Measurements from ENCODE around the gene OR4D2. TPM values are rescaled to one million over a fixed set of nuclear protein-coding genes. Genes with fewer than 3 reads are reported as not detected.

OR4D2 gene
- total RNA-seq, 1 experiment from 2014 or later: not detected

DNA sequence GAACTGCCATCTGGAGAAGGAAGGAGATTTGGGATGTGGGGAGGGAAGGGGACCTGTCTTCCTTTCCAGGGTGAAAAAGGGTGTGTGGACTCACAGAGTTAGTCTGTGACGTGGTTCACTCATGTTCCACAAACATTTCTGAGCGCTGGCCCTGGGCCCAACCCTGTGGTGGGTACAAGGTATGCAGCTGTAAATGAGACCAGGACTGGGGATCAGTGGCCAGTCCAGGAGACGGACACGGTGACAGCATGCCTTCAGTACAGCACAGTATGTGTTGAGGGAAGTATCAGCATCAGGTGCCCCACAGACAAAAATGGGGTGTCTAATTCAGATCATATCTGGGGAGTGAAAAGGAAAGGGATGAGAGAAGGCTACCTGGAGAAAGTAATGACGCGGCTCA is 20.3 kb downstream of the OR4D2 start:
- no peak overlapping the region for H3K4me3 ChIP-seq (ENCODE audit: insufficient read depth, low read depth, low read length)
- no peaks in the 10 kb centered on the region; the same call in 1 of the 2 replicates for H3K27me3 ChIP-seq (ENCODE audit: control insufficient read depth, insufficient read depth, low read length)
- DNase-seq: no peak
- no peaks in the 10 kb centered on the region for H3K36me3 ChIP-seq (replicated peaks; ENCODE audit: control insufficient read depth, insufficient read depth, low read length)

DNA sequence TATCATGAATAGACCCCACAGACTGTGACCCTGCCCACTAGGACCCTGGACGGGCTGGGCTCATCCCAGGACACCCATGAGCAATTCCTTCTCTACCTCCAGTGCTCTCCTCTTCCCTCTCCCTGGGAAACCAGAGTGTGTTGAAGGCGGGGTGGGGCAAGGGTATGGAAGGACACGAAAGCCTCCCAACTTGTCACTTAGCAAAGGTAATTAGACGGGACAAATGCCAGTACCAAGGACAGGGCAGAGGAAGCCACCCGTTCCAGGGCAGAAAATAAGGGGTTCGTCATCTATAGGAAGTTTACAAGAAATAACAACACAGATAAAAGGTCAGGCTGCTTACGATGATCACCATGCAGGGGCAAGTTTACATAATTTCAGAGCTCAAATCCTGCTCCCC is 20.9 kb downstream of the OR4D2 start:
- H3K4me3 ChIP-seq (ENCODE audit: insufficient read depth, low read depth, low read length): no peak overlapping the region
- DNase-seq: no peak

DNA sequence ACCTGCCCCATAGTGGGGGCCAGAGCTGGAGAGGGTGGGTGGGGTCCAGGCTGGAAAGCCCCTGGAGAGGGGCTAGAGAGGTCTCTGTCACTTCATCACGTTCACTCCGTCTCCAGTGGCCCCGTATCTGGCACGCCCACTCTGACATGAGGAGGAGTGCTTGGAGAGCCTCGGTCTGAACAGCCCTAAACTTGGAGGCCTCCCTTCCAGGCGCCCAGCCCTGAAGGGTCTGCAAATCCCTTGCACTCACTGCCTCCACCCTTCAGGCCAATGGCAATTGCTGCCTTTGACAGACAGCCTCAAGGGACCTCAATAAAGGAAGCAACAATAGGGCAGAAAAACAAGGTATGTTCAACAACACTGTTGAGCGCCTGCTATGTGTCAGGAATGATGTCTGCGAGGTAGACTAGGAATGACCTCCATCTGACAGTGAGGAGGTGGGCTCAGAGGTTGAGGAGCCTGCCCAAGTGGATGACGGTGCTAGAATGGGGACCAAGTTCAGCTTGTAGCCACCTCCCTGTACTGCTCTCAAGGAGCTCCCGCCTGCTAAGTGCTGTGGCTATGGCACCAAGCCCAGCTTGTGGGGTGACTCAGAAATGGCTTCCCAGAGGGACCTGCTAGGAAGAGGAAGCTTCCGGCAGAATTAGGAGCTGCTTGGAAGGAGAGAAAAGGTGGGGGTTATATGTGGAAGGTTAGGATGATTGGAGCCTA is 22.8 kb downstream of the OR4D2 start:
- no peaks in the 10 kb centered on the region for H3K36me3 ChIP-seq (replicated peaks; ENCODE audit: control insufficient read depth, insufficient read depth, low read length)
- no peak overlapping the region for H3K4me3 ChIP-seq (ENCODE audit: insufficient read depth, low read depth, low read length)
- no peak for DNase-seq
- H3K27me3 ChIP-seq (ENCODE audit: control insufficient read depth, insufficient read depth, low read length): no peaks in the 10 kb centered on the region; the same call in 1 of the 2 replicates

More for the DNA sequence above, 20.9 kb downstream of the OR4D2 start:
- no peaks in the 10 kb centered on the region for H3K36me3 ChIP-seq (replicated peaks; ENCODE audit: control insufficient read depth, insufficient read depth, low read length)
- H3K27me3 ChIP-seq (ENCODE audit: control insufficient read depth, insufficient read depth, low read length): no peaks in the 10 kb centered on the region; the same call in 1 of the 2 replicates

DNA sequence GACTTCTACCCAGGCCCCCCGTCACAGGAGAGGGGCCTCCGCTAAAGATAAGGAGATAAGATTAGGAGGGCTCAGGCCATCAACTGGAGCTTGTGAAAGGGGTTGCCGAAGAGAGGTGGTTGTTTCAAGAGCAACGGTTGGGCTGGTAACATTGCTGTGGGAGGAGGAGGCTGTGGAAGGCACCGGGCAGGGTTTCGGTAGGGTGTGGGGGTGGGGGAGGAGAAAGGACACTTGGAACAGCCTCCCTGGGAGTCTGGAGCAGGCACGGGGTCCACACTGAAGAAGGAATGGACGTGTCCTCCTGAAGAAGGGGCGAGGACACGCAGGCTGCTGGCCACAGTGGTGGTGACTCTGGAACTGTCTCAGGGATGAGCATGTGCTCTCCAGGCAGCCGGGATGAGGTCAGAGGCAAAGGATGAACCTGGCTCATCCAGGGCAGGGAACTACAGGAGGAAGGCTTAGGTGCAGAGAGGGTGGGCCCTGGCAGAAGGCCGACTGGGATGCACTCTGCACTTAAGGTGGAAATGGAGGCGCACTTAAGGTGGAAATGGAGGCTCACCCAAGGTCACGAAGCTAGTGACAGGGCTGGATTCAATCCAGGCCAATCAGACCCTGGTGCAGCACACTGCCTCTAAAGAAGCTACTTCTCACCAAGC is 24.6 kb downstream of the OR4D2 start:
- Histone ChIP-seq H3K27me3 (ENCODE audit: control insufficient read depth, insufficient read depth, low read length) (no peaks in the 10 kb centered on the region; the same call in 1 of the 2 replicates), H3K36me3 (replicated peaks; ENCODE audit: control insufficient read depth, insufficient read depth, low read length) (no peaks in the 10 kb centered on the region), H3K4me3 (ENCODE audit: insufficient read depth, low read depth, low read length) (no peak overlapping the region)
- peak; percentile 41 for DNase-seq

DNA sequence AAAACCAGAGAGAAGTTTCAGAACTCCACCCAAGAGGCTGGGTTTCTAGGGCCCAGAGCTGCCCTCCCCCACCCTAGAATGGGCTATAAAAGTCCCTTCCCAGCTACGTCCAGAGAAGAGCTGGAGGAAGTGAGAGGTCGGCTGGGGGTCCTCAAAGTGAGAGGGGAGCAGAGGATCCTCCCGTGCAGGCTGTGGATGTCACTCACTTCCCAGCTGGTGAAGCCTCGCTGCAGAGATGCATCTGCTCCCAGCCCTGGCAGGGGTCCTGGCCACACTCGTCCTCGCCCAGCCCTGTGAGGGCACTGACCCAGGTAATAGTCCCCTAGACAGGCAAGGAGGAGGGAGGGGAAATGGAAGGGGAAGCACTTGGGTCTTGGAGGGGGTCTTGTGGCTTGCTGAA is 25.8 kb downstream of the OR4D2 start, which contains the start of gene EPX:
Gene EPX (plus strand): TSS at position 115 of the 400 bp plus-strand sequence. CDS start 121 bp downstream, at position 236.
- Histone ChIP-seq H3K36me3 (replicated peaks; ENCODE audit: control insufficient read depth, insufficient read depth, low read length) (no peaks in the 10 kb centered on the region), H3K4me3 (ENCODE audit: insufficient read depth, low read depth, low read length) (no peak within 1 kb of the TSS), H3K27me3 (ENCODE audit: control insufficient read depth, insufficient read depth, low read length) (no peaks in the 10 kb centered on the region)
- DNase-seq: peak; percentile 43

DNA sequence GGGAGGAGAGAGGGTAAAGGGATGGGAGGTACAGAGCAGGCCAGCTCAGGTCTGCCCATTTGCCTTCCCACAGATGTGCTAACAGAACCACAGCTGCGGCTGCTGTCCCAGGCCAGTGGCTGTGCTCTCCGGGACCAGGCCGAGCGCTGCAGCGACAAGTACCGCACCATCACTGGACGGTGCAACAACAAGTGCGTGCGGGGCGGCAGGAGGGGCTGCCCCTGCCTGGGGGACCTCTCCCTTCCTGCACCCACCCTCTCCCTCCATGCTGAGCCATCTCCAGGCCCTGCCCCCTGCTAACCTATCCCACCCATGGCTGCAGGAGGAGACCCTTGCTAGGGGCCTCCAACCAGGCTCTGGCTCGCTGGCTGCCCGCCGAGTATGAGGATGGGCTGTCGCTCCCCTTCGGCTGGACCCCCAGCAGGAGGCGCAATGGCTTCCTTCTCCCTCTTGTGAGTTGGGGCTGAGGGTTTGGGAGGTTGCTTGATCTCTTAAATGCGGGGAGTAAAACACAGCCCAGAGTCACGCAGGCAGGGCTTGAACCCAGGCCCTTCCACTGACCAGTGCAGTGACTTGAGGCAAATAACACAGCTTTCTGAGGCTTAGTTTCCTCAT is 27.0 kb downstream of the OR4D2 start:
- DNase-seq: peak; percentile 84
- no peak overlapping the region for H3K4me3 ChIP-seq (ENCODE audit: insufficient read depth, low read depth, low read length)
- H3K36me3 ChIP-seq (replicated peaks; ENCODE audit: control insufficient read depth, insufficient read depth, low read length): no peaks in the 10 kb centered on the region
- H3K27me3 ChIP-seq (ENCODE audit: control insufficient read depth, insufficient read depth, low read length): no peaks in the 10 kb centered on the region; the same call in 1 of the 2 replicates

DNA sequence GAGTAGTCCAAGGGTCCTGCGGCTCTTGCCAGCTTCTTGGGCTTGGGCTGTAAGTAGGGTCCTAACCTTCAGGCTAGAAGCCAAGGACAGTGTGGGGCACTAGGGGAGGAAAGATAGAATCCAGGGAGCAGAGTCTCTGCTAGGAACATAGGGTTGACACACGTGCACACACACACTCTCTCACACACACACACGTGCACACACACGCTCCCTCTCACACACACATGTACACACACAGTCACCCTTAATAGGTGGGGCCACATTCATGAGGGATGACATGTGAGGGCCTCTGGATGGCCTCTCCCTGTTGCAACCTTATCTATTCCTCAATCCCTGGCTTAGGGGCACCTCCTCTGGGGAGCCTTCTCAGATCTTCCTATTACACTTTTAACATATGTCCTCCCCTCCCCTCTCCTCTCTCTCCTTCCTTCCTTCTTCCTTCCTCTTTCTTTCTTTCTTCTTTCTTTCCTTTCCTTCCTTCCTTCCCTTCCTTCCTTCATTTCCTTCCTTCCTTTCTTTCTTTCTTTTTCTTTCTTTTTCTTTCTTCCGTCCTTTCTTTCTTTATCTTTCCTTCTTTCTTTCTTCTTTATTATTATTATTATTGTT is 28.8 kb downstream of the OR4D2 start:
- no peak for DNase-seq
- peaks cover 2% of the 10 kb centered on the region; the same call in 1 of the 2 replicates for H3K27me3 ChIP-seq (ENCODE audit: control insufficient read depth, insufficient read depth, low read length)
- H3K36me3 ChIP-seq (replicated peaks; ENCODE audit: control insufficient read depth, insufficient read depth, low read length): no peaks in the 10 kb centered on the region
- no peak overlapping the region for H3K4me3 ChIP-seq (ENCODE audit: insufficient read depth, low read depth, low read length)

DNA sequence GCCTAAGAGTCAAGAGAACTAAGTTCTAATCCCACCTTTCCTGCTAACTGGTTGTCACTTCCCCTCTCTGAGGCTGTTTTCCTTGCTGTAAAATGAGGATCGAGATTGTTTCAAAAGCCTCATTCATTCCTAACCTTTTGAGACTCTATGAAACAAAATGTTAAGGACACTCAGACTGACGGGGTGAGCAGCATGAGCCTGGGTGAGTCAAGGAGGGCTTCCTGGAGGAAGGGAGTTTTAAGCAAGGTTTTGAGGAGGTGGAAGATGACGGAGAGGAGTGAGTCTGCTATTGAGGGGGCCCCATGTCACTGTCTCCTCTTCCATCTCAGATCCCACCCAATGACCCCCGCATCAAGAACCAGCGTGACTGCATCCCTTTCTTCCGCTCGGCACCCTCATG is 29.8 kb downstream of the OR4D2 start:
- Histone ChIP-seq H3K27me3 (ENCODE audit: control insufficient read depth, insufficient read depth, low read length) (peaks cover 2% of the 10 kb centered on the region; the same call in 1 of the 2 replicates), H3K4me3 (ENCODE audit: insufficient read depth, low read depth, low read length) (no peak overlapping the region), H3K36me3 (replicated peaks; ENCODE audit: control insufficient read depth, insufficient read depth, low read length) (no peaks in the 10 kb centered on the region)
- no peak for DNase-seq

DNA sequence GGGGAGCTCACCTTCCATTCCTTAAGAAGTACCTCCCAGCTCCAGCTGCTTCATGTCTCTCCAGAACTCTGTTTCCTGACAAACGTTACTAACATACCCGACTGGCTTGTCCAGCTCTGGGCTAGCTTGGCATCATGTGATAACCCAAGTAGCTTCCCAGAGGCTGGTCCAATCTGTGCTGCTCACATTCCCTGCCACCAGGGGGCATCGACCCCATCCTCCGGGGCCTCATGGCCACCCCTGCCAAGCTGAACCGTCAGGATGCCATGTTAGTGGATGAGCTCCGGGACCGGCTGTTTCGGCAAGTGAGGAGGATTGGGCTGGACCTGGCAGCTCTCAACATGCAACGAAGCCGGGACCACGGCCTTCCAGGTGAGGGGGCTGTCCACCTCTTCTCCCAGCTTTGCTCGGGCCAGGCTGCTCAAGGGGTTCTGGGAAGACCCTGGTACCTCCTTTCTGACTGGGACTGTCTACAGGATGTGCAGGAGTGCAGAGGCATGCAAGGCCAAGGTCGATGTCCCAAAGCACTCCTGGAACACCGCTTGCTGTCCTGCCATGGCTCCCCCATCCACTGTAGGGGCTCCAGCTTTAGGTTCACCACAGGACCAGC is 33.3 kb downstream of the OR4D2 start:
- peak; percentile 89 for DNase-seq
- Histone ChIP-seq H3K36me3 (replicated peaks; ENCODE audit: control insufficient read depth, insufficient read depth, low read length) (no peaks in the 10 kb centered on the region), H3K4me3 (ENCODE audit: insufficient read depth, low read depth, low read length) (no peak overlapping the region), H3K27me3 (ENCODE audit: control insufficient read depth, insufficient read depth, low read length) (peaks cover 2% of the 10 kb centered on the region; the same call in 1 of the 2 replicates)

DNA sequence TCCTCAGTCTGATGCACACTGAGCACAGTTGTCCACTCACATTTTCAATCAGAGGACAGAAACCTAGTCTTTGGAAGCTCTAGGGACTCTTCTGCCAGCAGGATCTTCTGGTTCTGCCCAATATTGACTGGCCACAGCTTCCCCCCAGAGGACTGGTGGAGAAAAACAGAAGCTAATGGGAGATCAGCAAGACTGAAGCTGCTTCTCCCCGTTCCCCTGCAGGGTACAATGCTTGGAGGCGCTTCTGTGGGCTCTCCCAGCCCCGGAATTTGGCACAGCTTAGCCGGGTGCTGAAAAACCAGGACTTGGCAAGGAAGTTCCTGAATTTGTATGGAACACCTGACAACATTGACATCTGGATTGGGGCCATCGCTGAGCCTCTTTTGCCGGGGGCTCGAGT is 36.1 kb downstream of the OR4D2 start:
- DNase-seq: peak; percentile 51
- H3K27me3 ChIP-seq (ENCODE audit: control insufficient read depth, insufficient read depth, low read length): peaks cover 2% of the 10 kb centered on the region; the same call in 1 of the 2 replicates
- peaks cover 2% of the 10 kb centered on the region for H3K36me3 ChIP-seq (replicated peaks; ENCODE audit: control insufficient read depth, insufficient read depth, low read length)
- H3K4me3 ChIP-seq (ENCODE audit: insufficient read depth, low read depth, low read length): no peak overlapping the region

DNA sequence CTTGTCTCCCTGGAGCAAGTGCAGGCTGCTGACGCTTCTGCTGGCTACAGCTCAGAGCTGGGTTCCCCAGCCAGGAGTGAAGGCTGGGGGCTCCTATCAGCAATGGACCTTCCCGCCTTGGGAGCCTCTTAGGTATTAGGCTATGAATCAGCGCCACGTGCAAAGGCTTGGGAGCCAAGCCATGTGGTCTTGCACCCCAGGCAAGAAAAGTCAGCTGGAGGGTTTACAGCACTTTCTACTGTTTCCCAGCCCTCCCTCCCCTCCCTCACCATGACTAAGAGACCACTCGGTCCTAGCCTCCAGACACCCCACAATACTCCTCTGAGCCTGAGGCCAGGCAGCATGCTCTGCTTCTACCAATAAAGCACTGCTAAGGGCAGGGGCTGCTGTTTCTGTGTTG is 38.0 kb downstream of the OR4D2 start:
- Histone ChIP-seq H3K36me3 (replicated peaks; ENCODE audit: control insufficient read depth, insufficient read depth, low read length) (peaks cover 7% of the 10 kb centered on the region), H3K4me3 (ENCODE audit: insufficient read depth, low read depth, low read length) (no peak overlapping the region), H3K27me3 (ENCODE audit: control insufficient read depth, insufficient read depth, low read length) (peaks cover 2% of the 10 kb centered on the region; the same call in 1 of the 2 replicates)
- DNase-seq: no peak

DNA sequence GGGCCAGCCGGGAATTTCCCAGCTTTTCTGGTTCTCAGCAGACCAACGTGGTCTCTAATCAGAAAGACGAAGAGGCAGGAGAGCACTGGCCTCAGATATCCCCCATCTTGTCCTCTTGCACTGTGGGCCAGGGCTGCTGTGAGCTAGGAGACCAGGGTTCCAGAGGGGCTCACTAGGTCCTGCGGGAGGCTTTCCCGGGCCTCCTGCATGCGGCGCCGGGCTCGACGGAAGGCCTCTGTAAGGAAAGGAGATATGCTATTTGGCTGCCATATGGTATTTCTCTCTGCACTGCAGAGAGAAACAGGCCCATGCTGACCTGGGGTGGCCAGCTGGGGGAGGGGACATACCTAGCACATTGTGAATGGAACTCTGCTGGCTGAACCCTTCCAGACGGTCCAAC is 39.2 kb downstream of the OR4D2 start:
- H3K4me3 ChIP-seq (ENCODE audit: insufficient read depth, low read depth, low read length): no peak overlapping the region
- H3K27me3 ChIP-seq (ENCODE audit: control insufficient read depth, insufficient read depth, low read length): no peaks in the 10 kb centered on the region; the same call in 1 of the 2 replicates
- DNase-seq: peak; percentile 17
- H3K36me3 ChIP-seq (replicated peaks; ENCODE audit: control insufficient read depth, insufficient read depth, low read length): peaks cover 9% of the 10 kb centered on the region

DNA sequence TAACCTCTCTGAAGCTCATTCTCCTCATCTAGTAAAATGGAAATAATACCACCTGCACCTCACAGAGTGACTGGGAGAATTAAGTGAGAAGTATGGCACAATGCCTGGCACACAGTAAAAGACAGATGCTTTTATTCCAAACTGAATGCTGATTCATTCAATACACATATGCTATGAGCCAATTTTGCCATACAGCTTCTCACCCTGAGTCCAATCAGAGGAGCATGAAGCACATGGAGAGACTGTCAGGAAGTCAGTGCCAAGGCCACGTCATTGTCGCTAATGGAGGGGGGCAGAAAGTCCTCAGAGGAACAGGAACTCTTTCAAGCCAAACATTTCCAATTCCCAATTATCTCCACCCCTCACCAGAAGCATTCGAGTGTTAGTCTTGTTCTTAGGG is 40.7 kb downstream of the OR4D2 start:
- DNase-seq: no peak
- H3K4me3 ChIP-seq (ENCODE audit: insufficient read depth, low read depth, low read length): no peak overlapping the region
- H3K36me3 ChIP-seq (replicated peaks; ENCODE audit: control insufficient read depth, insufficient read depth, low read length): peaks cover 10% of the 10 kb centered on the region
- no peaks in the 10 kb centered on the region for H3K27me3 ChIP-seq (ENCODE audit: control insufficient read depth, insufficient read depth, low read length)

DNA sequence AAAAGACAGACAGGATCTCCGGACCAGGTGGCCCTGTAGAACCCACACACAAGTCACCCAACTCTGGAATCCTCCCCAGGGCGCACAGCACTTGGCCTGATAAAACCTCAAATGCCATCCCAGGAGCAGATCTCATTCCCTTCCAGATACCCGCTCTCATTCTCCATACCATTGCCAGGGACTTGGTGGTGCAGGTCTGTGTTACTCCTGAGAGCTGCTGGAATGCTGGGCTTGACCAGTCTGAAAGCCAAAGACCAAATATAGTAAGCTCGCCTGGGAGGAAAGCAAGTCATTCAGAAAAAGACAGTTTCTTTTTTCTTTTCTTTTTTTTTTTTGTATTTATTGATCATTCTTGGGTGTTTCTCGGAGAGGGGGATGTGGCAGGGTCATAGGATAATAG is 41.6 kb downstream of the OR4D2 start:
- no peak for DNase-seq
- Histone ChIP-seq H3K36me3 (replicated peaks; ENCODE audit: control insufficient read depth, insufficient read depth, low read length) (peaks cover 10% of the 10 kb centered on the region), H3K27me3 (ENCODE audit: control insufficient read depth, insufficient read depth, low read length) (no peaks in the 10 kb centered on the region), H3K4me3 (ENCODE audit: insufficient read depth, low read depth, low read length) (no peak overlapping the region)

Data from H7 (cell line).